Lower leg skin (tissue), 3 donors: ENCODE results near the gene COL6A2.

ENCODE experiments used
- CTCF ChIP-seq, 3 donors: fragments of 450-650 bp; IDR thresholded peaks; one replicate each; pipeline ENCODE4 v1.5.1; 2016; ENCODE audit warnings: antibody characterized with exemption in 3 of 3, mild to moderate bottlenecking in 3 of 3, moderate library complexity in 2 of 3
- POLR2A ChIP-seq, 2 donors: fragments of 450-650 bp; IDR thresholded peaks; one replicate each; pipeline ENCODE4 v1.6.1; 2016 to 2017; ENCODE audit warnings: antibody characterized with exemption in 2 of 2, mild to moderate bottlenecking in 1 of 2, moderate library complexity in 1 of 2

- TF ChIP-seq CTCF (IDR thresholded peaks at IDR 0.05) (no peak), POLR2A (IDR thresholded peaks at IDR 0.05) (no peak)
Observed at GRCh38 chr21:46171996-46172862, 74.3 kb downstream of the COL6A2 start.
